Measurements from ENCODE around the gene PXYLP1. TPM values are rescaled to one million over a fixed set of nuclear protein-coding genes. Genes with fewer than 3 reads are reported as not detected.

PXYLP1 gene
- total and polyA plus RNA-seq, 9 of the 15 experiments (the other 6 are each of a cell fraction or from before 2014, with no cell fraction given), result 0.80 to 2.9 (median 1.3) TPM

- TF ChIP-seq ZNF764 (CRISPR knock-in tag; IDR thresholded peaks at IDR 0.05; ENCODE audit: low read depth), result no peak
- TF ChIP-seq SAFB (IDR thresholded peaks at IDR 0.05; ENCODE audit: borderline replicate concordance, low read depth, low read length), result peak; percentile 75; the same call in 1 of the 2 replicates
- TF ChIP-seq ETS2 (tag; IDR thresholded peaks at IDR 0.05; ENCODE audit: borderline replicate concordance, poor library complexity, severe bottlenecking), result no peak
- no peak for TF ChIP-seq NCOA2 (IDR thresholded peaks at IDR 0.05; ENCODE audit: partially characterized antibody in 2 of 2)
- TF ChIP-seq CXXC5 (CRISPR knock-in tag; IDR thresholded peaks at IDR 0.05), result peak; percentile 81
- TF ChIP-seq SRF (CRISPR knock-in tag; IDR thresholded peaks at IDR 0.05), result no peak
- TF ChIP-seq CEBPG (CRISPR knock-in tag; IDR thresholded peaks at IDR 0.05), result peak; percentile 39
- TF ChIP-seq CEBPG (tag; conservative IDR thresholded peaks at IDR 0.05 in 1 of 2, IDR thresholded peaks at IDR 0.05 in 1 of 2), result no peak
- TF ChIP-seq, protein P1, sequence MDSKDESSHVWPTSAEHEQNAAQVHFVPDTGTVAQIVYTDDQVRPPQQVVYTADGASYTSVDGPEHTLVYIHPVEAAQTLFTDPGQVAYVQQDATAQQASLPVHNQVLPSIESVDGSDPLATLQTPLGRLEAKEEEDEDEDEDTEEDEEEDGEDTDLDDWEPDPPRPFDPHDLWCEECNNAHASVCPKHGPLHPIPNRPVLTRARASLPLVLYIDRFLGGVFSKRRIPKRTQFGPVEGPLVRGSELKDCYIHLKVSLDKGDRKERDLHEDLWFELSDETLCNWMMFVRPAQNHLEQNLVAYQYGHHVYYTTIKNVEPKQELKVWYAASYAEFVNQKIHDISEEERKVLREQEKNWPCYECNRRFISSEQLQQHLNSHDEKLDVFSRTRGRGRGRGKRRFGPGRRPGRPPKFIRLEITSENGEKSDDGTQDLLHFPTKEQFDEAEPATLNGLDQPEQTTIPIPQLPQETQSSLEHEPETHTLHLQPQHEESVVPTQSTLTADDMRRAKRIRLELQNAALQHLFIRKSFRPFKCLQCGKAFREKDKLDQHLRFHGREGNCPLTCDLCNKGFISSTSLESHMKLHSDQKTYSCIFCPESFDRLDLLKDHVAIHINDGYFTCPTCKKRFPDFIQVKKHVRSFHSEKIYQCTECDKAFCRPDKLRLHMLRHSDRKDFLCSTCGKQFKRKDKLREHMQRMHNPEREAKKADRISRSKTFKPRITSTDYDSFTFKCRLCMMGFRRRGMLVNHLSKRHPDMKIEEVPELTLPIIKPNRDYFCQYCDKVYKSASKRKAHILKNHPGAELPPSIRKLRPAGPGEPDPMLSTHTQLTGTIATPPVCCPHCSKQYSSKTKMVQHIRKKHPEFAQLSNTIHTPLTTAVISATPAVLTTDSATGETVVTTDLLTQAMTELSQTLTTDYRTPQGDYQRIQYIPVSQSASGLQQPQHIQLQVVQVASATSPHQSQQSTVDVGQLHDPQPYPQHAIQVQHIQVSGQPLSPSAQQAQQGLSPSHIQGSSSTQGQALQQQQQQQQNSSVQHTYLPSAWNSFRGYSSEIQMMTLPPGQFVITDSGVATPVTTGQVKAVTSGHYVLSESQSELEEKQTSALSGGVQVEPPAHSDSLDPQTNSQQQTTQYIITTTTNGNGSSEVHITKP (IDR thresholded peaks at IDR 0.05; ENCODE audit: partially characterized antibody), result no peak
- TF ChIP-seq EP400 (IDR thresholded peaks at IDR 0.05), result peak; percentile 53; the same call in 1 of the 2 replicates
- peak; percentile 70 for TF ChIP-seq EGR1 (conservative IDR thresholded peaks at IDR 0.05)
- TF ChIP-seq, protein P2, sequence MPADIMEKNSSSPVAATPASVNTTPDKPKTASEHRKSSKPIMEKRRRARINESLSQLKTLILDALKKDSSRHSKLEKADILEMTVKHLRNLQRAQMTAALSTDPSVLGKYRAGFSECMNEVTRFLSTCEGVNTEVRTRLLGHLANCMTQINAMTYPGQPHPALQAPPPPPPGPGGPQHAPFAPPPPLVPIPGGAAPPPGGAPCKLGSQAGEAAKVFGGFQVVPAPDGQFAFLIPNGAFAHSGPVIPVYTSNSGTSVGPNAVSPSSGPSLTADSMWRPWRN (IDR thresholded peaks at IDR 0.05; ENCODE audit: low read depth), result no peak
- TF ChIP-seq, protein P3, sequence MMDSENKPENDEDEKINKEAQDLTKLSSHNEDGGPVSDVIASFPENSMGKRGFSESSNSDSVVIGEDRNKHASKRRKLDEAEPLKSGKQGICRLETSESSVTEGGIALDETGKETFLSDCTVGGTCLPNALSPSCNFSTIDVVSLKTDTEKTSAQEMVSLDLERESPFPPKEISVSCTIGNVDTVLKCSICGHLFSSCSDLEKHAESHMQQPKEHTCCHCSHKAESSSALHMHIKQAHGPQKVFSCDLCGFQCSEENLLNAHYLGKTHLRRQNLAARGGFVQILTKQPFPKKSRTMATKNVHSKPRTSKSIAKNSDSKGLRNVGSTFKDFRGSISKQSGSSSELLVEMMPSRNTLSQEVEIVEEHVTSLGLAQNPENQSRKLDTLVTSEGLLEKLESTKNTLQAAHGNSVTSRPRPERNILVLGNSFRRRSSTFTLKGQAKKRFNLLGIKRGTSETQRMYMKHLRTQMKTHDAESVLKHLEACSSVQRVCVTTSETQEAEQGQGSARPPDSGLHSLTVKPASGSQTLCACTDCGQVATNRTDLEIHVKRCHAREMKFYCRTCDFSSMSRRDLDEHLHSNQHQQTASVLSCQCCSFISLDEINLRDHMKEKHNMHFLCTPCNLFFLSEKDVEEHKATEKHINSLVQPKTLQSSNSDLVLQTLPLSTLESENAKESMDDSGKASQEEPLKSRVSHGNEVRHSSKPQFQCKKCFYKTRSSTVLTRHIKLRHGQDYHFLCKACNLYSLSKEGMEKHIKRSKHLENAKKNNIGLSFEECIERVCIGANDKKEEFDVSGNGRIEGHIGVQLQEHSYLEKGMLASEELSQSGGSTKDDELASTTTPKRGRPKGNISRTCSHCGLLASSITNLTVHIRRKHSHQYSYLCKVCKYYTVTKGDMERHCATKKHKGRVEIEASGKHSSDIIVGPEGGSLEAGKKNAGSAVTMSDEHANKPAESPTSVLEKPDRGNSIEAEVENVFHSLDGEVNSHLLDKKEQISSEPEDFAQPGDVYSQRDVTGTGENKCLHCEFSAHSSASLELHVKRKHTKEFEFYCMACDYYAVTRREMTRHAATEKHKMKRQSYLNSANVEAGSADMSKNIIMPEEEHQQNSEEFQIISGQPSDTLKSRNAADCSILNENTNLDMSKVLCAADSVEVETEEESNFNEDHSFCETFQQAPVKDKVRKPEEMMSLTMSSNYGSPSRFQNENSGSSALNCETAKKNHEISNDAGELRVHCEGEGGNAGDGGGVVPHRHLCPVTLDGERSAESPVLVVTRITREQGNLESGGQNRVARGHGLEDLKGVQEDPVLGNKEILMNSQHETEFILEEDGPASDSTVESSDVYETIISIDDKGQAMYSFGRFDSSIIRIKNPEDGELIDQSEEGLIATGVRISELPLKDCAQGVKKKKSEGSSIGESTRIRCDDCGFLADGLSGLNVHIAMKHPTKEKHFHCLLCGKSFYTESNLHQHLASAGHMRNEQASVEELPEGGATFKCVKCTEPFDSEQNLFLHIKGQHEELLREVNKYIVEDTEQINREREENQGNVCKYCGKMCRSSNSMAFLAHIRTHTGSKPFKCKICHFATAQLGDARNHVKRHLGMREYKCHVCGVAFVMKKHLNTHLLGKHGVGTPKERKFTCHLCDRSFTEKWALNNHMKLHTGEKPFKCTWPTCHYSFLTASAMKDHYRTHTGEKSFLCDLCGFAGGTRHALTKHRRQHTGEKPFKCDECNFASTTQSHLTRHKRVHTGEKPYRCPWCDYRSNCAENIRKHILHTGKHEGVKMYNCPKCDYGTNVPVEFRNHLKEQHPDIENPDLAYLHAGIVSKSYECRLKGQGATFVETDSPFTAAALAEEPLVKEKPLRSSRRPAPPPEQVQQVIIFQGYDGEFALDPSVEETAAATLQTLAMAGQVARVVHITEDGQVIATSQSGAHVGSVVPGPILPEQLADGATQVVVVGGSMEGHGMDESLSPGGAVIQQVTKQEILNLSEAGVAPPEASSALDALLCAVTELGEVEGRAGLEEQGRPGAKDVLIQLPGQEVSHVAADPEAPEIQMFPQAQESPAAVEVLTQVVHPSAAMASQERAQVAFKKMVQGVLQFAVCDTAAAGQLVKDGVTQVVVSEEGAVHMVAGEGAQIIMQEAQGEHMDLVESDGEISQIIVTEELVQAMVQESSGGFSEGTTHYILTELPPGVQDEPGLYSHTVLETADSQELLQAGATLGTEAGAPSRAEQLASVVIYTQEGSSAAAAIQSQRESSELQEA (IDR thresholded peaks at IDR 0.05; ENCODE audit: low read depth), result no peak
- no peak for TF ChIP-seq ELF1 (tag; IDR thresholded peaks at IDR 0.05)
Observed at GRCh38 chr3:141231101-141231951, at the start of gene PXYLP1 (continued).

All from K562 (cell line).